Caco-2 (cell line): ENCODE measurements around the gene CASP5. TPM values are rescaled to one million over a fixed set of nuclear protein-coding genes. Genes with fewer than 3 reads are reported as not detected.
A peak's percentile ranks its signal among the peaks of the same experiment; 100 is the strongest.

Experiments
- BruUV-seq: library from RNA; stranded (reverse); fragments of 400-500 nt; replicated peaks from 2 replicates; lab custom pipeline; 2021; lab: Mats Ljungman, UMichigan
- CTCF ChIA-PET: fragments of 300-600 bp; sonication (Branson Sonifier 250); formaldehyde crosslinking; loops from one replicate; lab custom pipeline; 2022; ENCODE audit warnings: antibody characterized with exemption; lab: Charles Lee
- POLR2A ChIA-PET: fragments of 300-600 bp; sonication (Branson Sonifier 250); formaldehyde crosslinking; loops from one replicate; lab custom pipeline; 2022; ENCODE audit warnings: antibody characterized with exemption; lab: Charles Lee
- DNase-seq, 2 experiments: peaks; one replicate each; pipeline versions ENCODE4 v3.0.0 to v3.0.0-alpha.2; 2020 to 2022
- H3K27me3 ChIP-seq: replicated peaks from 2 replicates; pipeline ENCODE4 v1.6.0; 2011; ENCODE audit warnings: low read length; ENCODE audit not compliant: control insufficient read depth, insufficient read depth
- H3K36me3 ChIP-seq: 2 replicates; pipeline ENCODE4 v1.5.1; 2011; ENCODE audit warnings: low read length; ENCODE audit not compliant: control insufficient read depth, insufficient read depth
- H3K4me1 ChIP-seq: fragments of 250-450 bp; sonication (Bioruptor Pico); 2 replicates; pipeline ENCODE4 v1.5.1; 2020; ENCODE audit warnings: mild to moderate bottlenecking
- H3K4me3 ChIP-seq: 2 replicates; pipeline ENCODE4 v1.5.1; 2011; ENCODE audit warnings: low read depth, mild to moderate bottlenecking, control low read depth, low read length
- H3K9me3 ChIP-seq: fragments of 250-450 bp; sonication (Bioruptor Pico); 2 replicates; pipeline ENCODE4 v1.5.1; 2020; ENCODE audit warnings: mild to moderate bottlenecking, moderate library complexity
- H3K27ac Mint-ChIP-seq: one replicate; pipeline ENCODE4 v1.8.0; 2022; ENCODE audit warnings: mixed read lengths; ENCODE audit not compliant: unreplicated experiment
- H3K27me3 Mint-ChIP-seq: one replicate; pipeline ENCODE4 v1.8.0; 2022; ENCODE audit warnings: mixed read lengths; ENCODE audit not compliant: insufficient read depth, unreplicated experiment
- H3K36me3 Mint-ChIP-seq: one replicate; pipeline ENCODE4 v1.8.0; 2022; ENCODE audit warnings: mild to moderate bottlenecking, mixed read lengths; ENCODE audit not compliant: insufficient read depth, unreplicated experiment
- H3K4me1 Mint-ChIP-seq: one replicate; pipeline ENCODE4 v1.8.0; 2022; ENCODE audit warnings: low read depth, mixed read lengths; ENCODE audit not compliant: unreplicated experiment
- H3K4me3 Mint-ChIP-seq: one replicate; pipeline ENCODE4 v1.8.0; 2022; ENCODE audit warnings: mild to moderate bottlenecking, moderate library complexity, mixed read lengths; ENCODE audit not compliant: unreplicated experiment
- H3K9me3 Mint-ChIP-seq: one replicate; pipeline ENCODE4 v1.8.0; 2022; ENCODE audit warnings: mixed read lengths; ENCODE audit not compliant: unreplicated experiment
- CTCF ChIP-seq, 2 experiments: fragments of 200-600 bp in 1 of 2; IDR thresholded peaks; 1 replicate in 1 of 2; 2 replicates in 1 of 2; pipeline versions ENCODE4 v1.5.1 to v1.8.0; 2011 to 2022; ENCODE audit warnings: antibody characterized with exemption in 1 of 2, control low read depth in 1 of 2, inconsistent platforms in 1 of 2, low read depth in 1 of 2, low read length in 1 of 2, mild to moderate bottlenecking in 1 of 2, moderate library complexity in 1 of 2; ENCODE audit not compliant: insufficient read depth in 1 of 2, severe bottlenecking in 1 of 2, unreplicated experiment in 1 of 2
- intact Hi-C: fragments of 100-400 bp; cut with micrococcal nuclease; formaldehyde crosslinking; loops from one replicate; pipeline ENCODE4 v1.10.0; 2022; ENCODE audit not compliant: unreplicated experiment
- total RNA-seq: library from RNA; stranded (reverse); gene quantifications from 2 replicates; pipeline ENCODE4 v1.2.3, GENCODE V29; 2022

The CASP5 gene
- total RNA-seq, 1 experiment from 2014 or later: 1.4 TPM

- no peaks in the 10 kb centered on the region for H3K27me3 Mint-ChIP-seq
- Histone ChIP-seq H3K9me3 (no peaks in the 10 kb centered on the region), H3K4me1 (peaks cover 21% of the 10 kb centered on the region), H3K4me3 (no peak overlapping the region), H3K27me3 (no peaks in the 10 kb centered on the region), H3K36me3 (peaks cover 3% of the 10 kb centered on the region; the same call in 1 of the 2 replicates)
- H3K4me3 Mint-ChIP-seq: no peak overlapping the region
- no peak for DNase-seq
- no peak for TF ChIP-seq CTCF (IDR thresholded peaks at IDR 0.05; ENCODE audit: insufficient read depth in 1 of 2, low read depth in 1 of 2, low read length in 1 of 2, severe bottlenecking in 1 of 2, unreplicated experiment in 1 of 2)
- no peaks in the 10 kb centered on the region for H3K9me3 Mint-ChIP-seq
- no TSS peak for BruUV-seq
- intact Hi-C loops: no loop called here
- ChIA-PET CTCF (no interaction called here), POLR2A (no interaction called here)
- H3K36me3 Mint-ChIP-seq: peaks cover 7% of the 10 kb centered on the region
- H3K27ac Mint-ChIP-seq: no peak overlapping the region
- peaks cover 24% of the 10 kb centered on the region for H3K4me1 Mint-ChIP-seq
Measured at GRCh38 chr11:104962852-104963251, 60.1 kb downstream of the CASP5 start.

- H3K27me3 Mint-ChIP-seq: no peaks in the 10 kb centered on the region
- H3K4me1 ChIP-seq: peaks cover 18% of the 10 kb centered on the region
- no peaks in the 10 kb centered on the region for H3K9me3 ChIP-seq
- no TSS peak for BruUV-seq
- H3K4me3 Mint-ChIP-seq: no peak overlapping the region
- no peak overlapping the region for H3K27ac Mint-ChIP-seq
- no peak for DNase-seq
- ChIA-PET CTCF (no interaction called here), POLR2A (no interaction called here)
- peaks cover 3% of the 10 kb centered on the region; the same call in 1 of the 2 replicates for H3K36me3 ChIP-seq
- no peaks in the 10 kb centered on the region for H3K27me3 ChIP-seq
- no peak for TF ChIP-seq CTCF (IDR thresholded peaks at IDR 0.05; ENCODE audit: insufficient read depth in 1 of 2, low read depth in 1 of 2, low read length in 1 of 2, severe bottlenecking in 1 of 2, unreplicated experiment in 1 of 2)
- intact Hi-C loops: loop anchor here (10.0 kb wide), 1 partner anchor 232 kb away; no protein-coding TSS in a partner anchor
- H3K4me1 Mint-ChIP-seq: peaks cover 14% of the 10 kb centered on the region
- peaks cover 7% of the 10 kb centered on the region for H3K36me3 Mint-ChIP-seq
- H3K4me3 ChIP-seq: no peak overlapping the region
- H3K9me3 Mint-ChIP-seq: peaks cover 8% of the 10 kb centered on the region
Measured at GRCh38 chr11:104957280-104957679, 65.7 kb downstream of the CASP5 start.

DNA sequence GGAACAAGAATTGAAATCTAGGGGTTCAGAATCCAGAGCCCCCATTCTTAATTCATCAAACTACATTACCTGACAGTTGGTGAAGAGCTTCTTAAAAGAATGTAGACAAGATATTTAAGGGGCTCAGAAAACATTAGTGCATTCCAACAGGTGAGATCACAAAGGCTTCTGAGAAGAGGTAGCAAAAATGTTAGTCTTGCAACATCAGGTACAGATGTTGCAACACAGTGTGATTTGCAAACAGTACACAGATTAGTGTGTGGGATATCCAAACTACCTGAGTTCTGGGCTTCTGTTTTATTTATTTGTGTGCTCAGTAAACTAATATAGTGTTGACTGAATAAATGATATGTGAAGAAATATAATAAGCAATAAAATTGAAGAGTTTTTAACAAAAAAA is 66.4 kb downstream of the CASP5 start:
- H3K4me1 Mint-ChIP-seq: peaks cover 14% of the 10 kb centered on the region
- Histone ChIP-seq H3K4me3 (no peak overlapping the region), H3K36me3 (0 out of 2 replicates have a peak, but pooled peaks cover under 1% of the 10 kb centered on the region), H3K27me3 (no peaks in the 10 kb centered on the region), H3K9me3 (no peaks in the 10 kb centered on the region), H3K4me1 (peaks cover 18% of the 10 kb centered on the region)
- peak overlapping the region; percentile 60 for H3K27ac Mint-ChIP-seq
- H3K27me3 Mint-ChIP-seq: no peaks in the 10 kb centered on the region
- no peak for TF ChIP-seq CTCF (IDR thresholded peaks at IDR 0.05; ENCODE audit: insufficient read depth in 1 of 2, low read depth in 1 of 2, low read length in 1 of 2, severe bottlenecking in 1 of 2, unreplicated experiment in 1 of 2)
- ChIA-PET CTCF (no interaction called here), POLR2A (no interaction called here)
- peaks cover 7% of the 10 kb centered on the region for H3K36me3 Mint-ChIP-seq
- peaks cover 8% of the 10 kb centered on the region for H3K9me3 Mint-ChIP-seq
- intact Hi-C loops: loop anchor here (1.0 to 10.0 kb wide), 2 partner anchors 13 to 232 kb away; no protein-coding TSS in a partner anchor
- H3K4me3 Mint-ChIP-seq: no peak overlapping the region
- peak in 1 of 2 experiments; percentile 64 for DNase-seq
- no TSS peak for BruUV-seq
